SJSA1 (cell line): ENCODE measurements around the gene LRMDA. TPM values are rescaled to one million over a fixed set of nuclear protein-coding genes. Genes with fewer than 3 reads are reported as not detected.
"Not testable (repeated sequence)": the region's sequence is repeated elsewhere in the genome, so short reads cannot be mapped to it uniquely, and the experiment has no call there.

Experiments used
- DNase-seq, 2 experiments: peaks; one replicate each; pipeline ENCODE4 v3.0.0-alpha.2; 2015 to 2020; ENCODE audit warnings: low spot score in 2 of 2, low read depth in 1 of 2
- H3K27ac ChIP-seq: fragments of 250-450 bp; sonication (Bioruptor Pico); 2 replicates; pipeline ENCODE4 v1.5.1; 2020; ENCODE audit warnings: mild to moderate bottlenecking, moderate library complexity
- H3K27me3 ChIP-seq: fragments of 250-450 bp; sonication (Bioruptor Pico); replicated peaks from 2 replicates; pipeline ENCODE4 v1.5.1; 2020; ENCODE audit warnings: mild to moderate bottlenecking, moderate library complexity
- H3K36me3 ChIP-seq: fragments of 250-450 bp; sonication (Bioruptor Pico); 2 replicates; pipeline ENCODE4 v1.5.1; 2020; ENCODE audit warnings: mild to moderate bottlenecking
- H3K4me1 ChIP-seq: fragments of 250-450 bp; sonication (Bioruptor Pico); replicated peaks from 2 replicates; pipeline ENCODE4 v1.6.1; 2021; ENCODE audit warnings: mild to moderate bottlenecking
- H3K4me3 ChIP-seq: fragments of 250-450 bp; sonication (Bioruptor Pico); 2 replicates; pipeline ENCODE4 v1.5.1; 2020; ENCODE audit warnings: mild to moderate bottlenecking
- H3K9me3 ChIP-seq: fragments of 250-450 bp; sonication (Bioruptor Pico); replicated peaks from 2 replicates; pipeline ENCODE4 v1.5.1; 2020; ENCODE audit warnings: mild to moderate bottlenecking
- total RNA-seq: library from RNA; depleted of rRNA; stranded (reverse); fragments of >200 nt; shearing (Covaris generic); gene quantifications from 2 replicates; pipeline ENCODE4 v1.2.3, GENCODE V29; 2014

Gene LRMDA
- total RNA-seq, 1 experiment from 2014 or later, result not detected

DNA sequence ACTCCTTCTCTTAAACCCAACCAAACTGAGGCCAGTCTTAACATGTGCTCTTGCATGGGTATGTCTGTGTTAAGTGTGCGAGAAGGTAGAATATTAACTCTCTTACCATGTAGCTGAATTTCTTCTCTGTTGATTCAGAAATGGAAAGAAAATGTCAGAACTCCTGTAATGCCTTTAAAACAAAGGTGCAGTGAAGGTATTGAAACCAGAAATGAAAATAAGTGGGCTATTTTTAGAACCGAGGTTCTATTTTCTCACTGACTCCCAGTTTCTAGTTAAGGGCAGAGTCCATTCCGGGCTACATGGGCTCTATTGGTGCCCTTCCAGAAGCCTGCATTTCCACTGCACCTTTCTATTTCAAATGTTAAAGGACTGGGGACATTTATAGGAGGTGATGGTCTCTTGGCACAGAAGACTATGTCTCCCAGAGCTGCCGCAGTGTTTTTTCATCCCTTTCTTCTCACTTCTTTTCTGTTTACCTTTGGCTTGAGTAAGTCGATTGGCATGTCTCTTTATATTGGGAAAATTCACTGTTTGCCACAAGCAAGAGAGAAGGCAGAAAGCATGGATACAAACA lies 174.9 kb downstream of the LRMDA start:
- no peak overlapping the region for H3K4me3 ChIP-seq
- no peaks in the 10 kb centered on the region for H3K36me3 ChIP-seq
- no peak for DNase-seq
- 0 out of 2 replicates have a peak, but pooled peaks cover 8% of the 10 kb centered on the region for H3K27me3 ChIP-seq
- no peak overlapping the region for H3K27ac ChIP-seq
- no peaks in the 10 kb centered on the region for H3K9me3 ChIP-seq
- no peaks in the 10 kb centered on the region for H3K4me1 ChIP-seq

DNA sequence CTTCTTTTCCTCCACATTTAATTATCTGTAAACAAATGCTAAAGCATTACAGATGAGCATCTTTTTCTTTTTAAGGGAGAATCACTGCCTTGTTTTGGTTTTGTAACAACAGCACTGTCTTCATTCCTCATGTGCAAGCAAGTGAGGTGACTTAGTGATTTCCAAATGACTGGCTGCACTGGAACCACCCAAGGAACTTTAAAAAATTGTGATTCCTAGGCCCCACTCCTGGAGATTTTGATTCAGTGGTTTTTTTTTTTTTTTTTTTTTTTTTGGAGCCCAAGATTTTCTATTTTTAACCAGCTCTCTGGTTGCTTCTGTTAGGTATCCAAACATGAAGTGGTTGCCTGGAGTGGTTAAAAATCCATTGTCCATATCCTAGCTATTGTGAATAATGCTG lies 176.2 kb downstream of the LRMDA start:
- no peaks in the 10 kb centered on the region for H3K9me3 ChIP-seq
- no peak for DNase-seq
- H3K27me3 ChIP-seq, result 0 out of 2 replicates have a peak, but pooled peaks cover 5% of the 10 kb centered on the region
- H3K4me3 ChIP-seq, result no peak overlapping the region
- no peak overlapping the region for H3K27ac ChIP-seq
- H3K4me1 ChIP-seq, result no peaks in the 10 kb centered on the region
- no peaks in the 10 kb centered on the region for H3K36me3 ChIP-seq

DNA sequence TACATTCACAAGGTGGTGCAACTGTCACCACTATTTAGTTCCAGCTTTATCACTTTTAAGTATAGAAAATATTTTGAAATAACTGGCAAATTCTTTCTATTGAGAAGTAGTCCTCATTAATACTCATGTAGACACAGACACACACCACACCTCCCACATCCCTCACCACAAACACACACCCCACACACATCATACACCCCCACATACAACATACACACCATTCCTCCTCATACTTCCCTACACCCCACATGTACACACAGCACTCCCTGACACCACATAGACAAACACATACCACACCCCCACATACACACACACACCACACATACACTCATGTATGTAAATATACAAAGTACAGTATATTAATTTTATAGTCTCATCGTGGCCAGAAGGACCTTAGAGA lies 178.8 kb downstream of the LRMDA start:
- no peaks in the 10 kb centered on the region for H3K27me3 ChIP-seq
- no peak overlapping the region for H3K4me3 ChIP-seq
- H3K4me1 ChIP-seq, result no peaks in the 10 kb centered on the region
- H3K9me3 ChIP-seq, result no peaks in the 10 kb centered on the region
- H3K27ac ChIP-seq, result no peak overlapping the region
- no peaks in the 10 kb centered on the region for H3K36me3 ChIP-seq
- DNase-seq, result no peak

DNA sequence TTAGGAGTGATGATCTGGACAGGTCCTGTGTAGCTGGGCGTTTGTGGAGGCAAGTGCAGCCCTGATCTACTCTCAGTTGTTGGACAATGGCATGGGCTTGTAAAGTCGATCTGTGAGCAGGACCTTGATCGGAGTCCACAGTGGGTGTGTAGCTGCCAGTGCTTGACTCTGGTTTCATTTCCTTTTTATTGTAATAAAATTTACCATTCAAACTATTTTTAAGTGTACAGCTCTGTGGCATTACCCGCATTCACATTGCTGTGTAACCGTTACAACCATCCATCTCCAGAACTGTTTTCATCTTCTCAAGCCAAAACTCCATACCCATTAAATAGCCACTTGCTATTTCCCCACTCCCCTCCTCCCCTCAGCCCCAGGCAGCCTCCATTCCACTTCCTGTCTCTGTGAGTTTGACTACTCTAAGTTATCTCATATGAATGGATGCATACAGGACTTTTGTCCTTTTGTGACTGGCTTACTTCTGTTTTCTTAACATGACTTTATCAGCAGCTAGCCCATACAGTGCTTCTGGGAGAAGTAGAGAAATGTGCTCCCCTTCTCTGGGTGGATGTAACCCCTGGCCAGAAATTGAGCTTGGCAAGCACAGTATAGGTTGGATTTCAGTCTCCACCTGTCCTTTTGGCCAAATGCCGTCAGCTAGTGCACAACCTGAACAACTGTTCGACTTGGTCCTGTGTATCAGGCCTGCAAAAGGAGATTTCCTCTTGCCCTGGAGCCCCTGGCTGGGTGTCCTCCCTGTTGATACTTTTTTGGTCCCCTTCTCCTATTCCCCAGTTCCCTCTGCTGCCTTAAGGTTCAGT lies 180.0 kb downstream of the LRMDA start:
- Histone ChIP-seq H3K36me3 (no peaks in the 10 kb centered on the region), H3K27ac (no peak overlapping the region)
- no peak for DNase-seq

DNA sequence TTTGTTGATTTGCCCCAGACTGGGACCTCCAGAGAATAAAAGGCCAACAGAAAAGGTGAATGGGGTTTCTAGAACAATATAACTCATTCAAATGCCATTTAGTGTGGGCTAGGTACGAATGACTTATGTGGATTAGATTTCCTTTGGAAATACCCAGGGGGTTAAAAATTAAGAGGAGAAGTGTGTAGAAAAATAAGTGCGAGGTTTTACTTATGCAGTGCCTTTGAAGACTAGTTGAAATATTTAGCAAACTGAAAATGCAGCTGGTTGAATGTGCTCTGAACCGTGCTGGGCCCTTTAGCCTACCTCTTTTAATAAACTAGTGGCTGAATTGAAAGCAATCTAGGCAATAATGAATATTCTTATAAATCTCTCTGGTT lies 180.6 kb downstream of the LRMDA start:
- H3K9me3 ChIP-seq, result no peaks in the 10 kb centered on the region
- H3K27me3 ChIP-seq, result no peaks in the 10 kb centered on the region
- no peaks in the 10 kb centered on the region for H3K4me1 ChIP-seq
- DNase-seq, result no peak
- no peak overlapping the region for H3K4me3 ChIP-seq
- H3K36me3 ChIP-seq, result no peaks in the 10 kb centered on the region
- no peak overlapping the region for H3K27ac ChIP-seq

More for the DNA sequence above, 180.0 kb downstream of the LRMDA start:
- no peaks in the 10 kb centered on the region for H3K27me3 ChIP-seq
- H3K9me3 ChIP-seq, result no peaks in the 10 kb centered on the region
- H3K4me1 ChIP-seq, result no peaks in the 10 kb centered on the region
- H3K4me3 ChIP-seq, result no peak overlapping the region

DNA sequence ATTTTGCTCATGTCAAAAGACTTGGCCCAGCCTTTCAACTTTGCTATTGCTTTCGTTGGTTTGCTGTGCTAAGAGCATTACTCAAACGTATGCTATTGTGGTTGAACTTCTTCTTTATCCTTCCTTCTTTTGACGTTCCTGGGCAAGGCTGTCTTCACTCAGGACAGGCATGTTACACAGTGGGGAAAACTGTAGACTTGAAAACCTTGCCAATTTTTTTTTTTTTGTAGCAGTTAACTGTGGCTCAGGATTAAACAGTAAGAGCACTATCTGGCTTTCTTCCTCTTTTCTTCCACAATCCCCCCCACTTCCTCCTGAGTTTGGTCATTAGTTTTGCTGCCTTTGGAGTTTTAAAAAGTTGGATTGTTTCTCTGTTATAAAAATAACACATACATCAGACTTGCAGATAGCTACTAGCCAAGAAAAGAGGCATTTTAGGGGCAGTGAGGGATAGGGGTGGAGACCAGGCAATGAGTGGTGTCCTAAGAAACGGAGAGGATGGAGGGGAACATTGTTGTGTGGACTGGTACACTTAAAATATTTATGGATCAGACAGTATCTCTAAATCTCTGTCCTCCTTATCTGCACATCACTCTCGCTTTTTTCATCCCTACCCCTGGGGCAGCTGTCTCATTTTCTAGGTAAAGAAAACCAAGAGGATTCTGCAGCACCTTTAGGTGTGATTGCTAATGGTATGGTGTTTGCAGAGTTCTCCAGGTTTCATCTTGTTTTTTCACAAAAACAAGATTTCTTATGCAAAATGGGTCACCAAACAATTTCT lies 181.7 kb downstream of the LRMDA start:
- Histone ChIP-seq H3K9me3 (no peaks in the 10 kb centered on the region), H3K27me3 (no peaks in the 10 kb centered on the region), H3K27ac (no peak overlapping the region), H3K4me3 (no peak overlapping the region), H3K4me1 (no peaks in the 10 kb centered on the region), H3K36me3 (no peaks in the 10 kb centered on the region)
- DNase-seq, result no peak

DNA sequence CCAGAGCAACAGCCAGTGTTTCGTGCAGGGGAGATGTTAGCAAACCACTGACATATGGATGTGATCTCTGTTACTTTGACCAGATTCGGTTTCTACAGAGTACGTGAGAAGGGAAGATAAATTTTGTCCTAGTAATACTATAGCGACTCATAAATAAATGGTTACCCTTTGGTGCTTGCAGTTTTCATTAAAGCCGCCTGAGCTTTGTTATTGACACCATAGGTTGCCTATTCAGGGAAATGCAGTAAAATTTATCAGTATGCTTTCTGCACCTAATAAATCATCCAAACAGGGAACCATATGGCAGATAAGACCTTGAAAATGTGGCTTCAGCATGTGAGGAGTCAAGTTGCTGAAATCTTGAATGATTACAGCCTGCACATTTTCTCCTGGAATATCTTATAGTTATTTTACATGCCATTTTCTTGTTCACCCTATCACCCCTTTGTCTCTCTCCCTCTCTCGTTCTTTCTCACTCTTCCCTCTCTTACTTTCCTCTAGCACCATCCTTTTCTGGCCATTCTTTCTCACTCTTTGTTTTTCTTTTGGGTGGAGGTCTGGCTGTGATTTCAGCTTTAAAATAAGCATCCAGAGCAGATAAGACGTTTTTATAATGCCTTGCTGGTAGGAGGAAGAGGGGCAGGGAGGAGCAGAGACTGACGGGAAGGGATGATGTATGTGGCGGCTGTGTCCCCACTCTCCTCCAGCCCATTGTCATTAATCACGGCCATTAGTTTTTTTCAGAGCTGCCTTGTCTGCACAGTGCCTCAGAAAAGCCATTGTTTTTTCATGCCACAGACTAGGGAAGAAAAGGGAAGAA lies 182.5 kb downstream of the LRMDA start:
- H3K36me3 ChIP-seq, result no peaks in the 10 kb centered on the region
- no peaks in the 10 kb centered on the region for H3K4me1 ChIP-seq
- no peaks in the 10 kb centered on the region for H3K9me3 ChIP-seq
- H3K27ac ChIP-seq, result no peak overlapping the region
- H3K27me3 ChIP-seq, result no peaks in the 10 kb centered on the region
- no peak overlapping the region for H3K4me3 ChIP-seq
- DNase-seq, result no peak

DNA sequence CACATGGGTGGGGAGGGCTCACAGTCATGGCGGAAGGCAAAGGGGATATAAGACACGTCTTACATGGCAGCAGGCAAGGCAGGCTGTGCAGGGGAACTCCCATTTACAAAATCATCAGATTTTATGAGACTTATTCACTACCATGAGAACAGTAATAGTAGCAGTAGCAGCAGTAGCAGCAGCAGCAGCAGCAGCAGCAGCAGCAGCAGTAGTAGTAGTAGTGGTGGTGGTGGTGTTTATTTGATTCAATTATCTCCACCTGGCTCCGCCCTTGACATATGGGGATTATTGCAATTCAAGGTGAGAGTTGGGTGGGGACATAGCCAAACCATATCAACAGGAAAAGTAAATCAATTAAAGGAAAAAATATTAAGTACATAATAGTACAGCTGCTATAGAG lies 184.7 kb downstream of the LRMDA start:
- Histone ChIP-seq H3K4me3 (no peak overlapping the region), H3K27ac (no peak overlapping the region), H3K27me3 (no peaks in the 10 kb centered on the region), H3K36me3 (no peaks in the 10 kb centered on the region), H3K9me3 (no peaks in the 10 kb centered on the region), H3K4me1 (no peaks in the 10 kb centered on the region)
- DNase-seq, result no peak

DNA sequence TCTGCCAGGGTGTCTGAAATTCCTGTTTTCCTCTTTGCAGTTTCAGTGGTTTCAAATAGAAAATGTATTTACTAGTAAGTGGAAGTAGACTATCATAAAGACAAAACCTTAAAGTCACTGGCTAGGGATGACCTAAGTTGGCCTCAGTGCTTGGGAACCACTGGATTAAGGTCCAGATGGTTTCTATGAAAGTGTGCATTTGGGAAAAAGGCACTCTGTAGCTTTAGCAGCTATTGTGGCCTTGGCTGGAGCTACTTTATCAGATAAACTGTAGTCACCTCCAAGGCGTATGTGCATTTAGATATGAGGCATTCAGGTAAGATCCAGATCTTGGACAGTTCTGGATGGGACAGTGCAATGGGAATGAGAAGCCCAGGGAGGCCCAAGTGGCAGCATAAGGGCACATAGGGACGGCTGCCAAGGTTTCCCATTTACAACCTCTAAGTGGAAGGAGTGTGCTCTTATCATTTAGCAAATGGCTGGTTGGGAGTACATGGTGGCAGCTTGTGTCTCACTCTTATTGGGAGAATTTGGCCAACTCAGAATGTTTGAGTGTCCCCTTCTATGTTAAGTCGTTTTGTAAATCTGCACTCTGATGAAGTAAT lies 185.6 kb downstream of the LRMDA start:
- Histone ChIP-seq H3K4me1 (no peaks in the 10 kb centered on the region), H3K9me3 (no peaks in the 10 kb centered on the region), H3K36me3 (no peaks in the 10 kb centered on the region), H3K4me3 (no peak overlapping the region), H3K27ac (no peak overlapping the region), H3K27me3 (no peaks in the 10 kb centered on the region)
- no peak for DNase-seq

DNA sequence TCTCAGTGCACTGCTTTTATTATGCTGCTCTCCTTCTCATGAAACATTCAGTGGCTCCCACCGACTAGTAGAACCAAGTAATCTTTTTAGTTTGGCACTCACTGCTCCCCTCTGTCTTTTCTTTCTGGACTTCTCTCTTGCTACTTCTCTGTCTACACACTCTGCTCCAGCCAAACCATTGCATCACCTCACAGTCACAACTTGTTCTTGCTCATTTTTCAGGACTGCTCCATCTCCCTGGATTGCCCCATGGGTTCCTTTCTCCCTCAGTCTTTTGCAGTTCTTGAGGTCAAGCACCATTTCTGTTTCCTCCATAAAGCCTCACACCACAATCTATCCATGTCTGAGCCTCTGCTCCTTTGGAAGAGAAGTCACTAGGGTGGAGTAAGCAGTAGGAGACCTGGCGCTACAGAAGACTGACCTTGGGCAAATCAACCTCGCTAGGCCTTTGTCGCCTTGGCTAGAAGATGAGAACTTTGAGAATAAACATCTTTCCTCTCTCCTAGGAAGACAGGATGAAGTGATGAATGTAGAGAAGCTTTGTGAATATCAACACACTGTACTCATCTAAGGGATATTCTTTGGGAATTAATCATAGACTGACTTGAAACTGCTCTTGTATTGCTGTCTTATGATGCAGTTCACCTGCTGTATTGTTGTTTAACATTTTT lies 186.2 kb downstream of the LRMDA start:
- Histone ChIP-seq H3K9me3 (no peaks in the 10 kb centered on the region), H3K27me3 (no peaks in the 10 kb centered on the region), H3K4me3 (no peak overlapping the region), H3K36me3 (no peaks in the 10 kb centered on the region), H3K4me1 (no peaks in the 10 kb centered on the region), H3K27ac (no peak overlapping the region)
- DNase-seq, result no peak

DNA sequence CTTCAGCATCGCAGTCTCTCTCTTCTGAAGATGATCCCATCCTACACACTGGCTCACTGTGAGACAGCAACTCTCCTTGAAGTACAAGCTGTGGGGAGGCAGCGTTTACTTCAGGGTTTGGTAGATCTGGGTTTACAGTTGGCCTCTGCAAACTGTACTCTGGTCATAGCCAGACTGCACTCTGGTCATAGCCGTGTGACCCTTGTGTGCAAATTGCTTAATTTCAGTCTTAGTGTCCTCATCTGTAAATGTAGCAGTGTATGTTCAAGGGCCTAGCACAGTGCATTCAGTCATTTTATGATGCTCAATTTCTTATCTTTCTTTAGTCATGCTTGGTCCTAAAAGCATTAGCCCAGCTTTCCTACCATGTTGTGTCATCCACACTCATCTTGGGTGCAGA lies 188.2 kb downstream of the LRMDA start:
- DNase-seq, result no peak
- Histone ChIP-seq H3K4me3 (no peak overlapping the region), H3K9me3 (no peaks in the 10 kb centered on the region), H3K4me1 (no peaks in the 10 kb centered on the region), H3K36me3 (no peaks in the 10 kb centered on the region), H3K27me3 (0 out of 2 replicates have a peak, but pooled peaks cover 4% of the 10 kb centered on the region), H3K27ac (no peak overlapping the region)

DNA sequence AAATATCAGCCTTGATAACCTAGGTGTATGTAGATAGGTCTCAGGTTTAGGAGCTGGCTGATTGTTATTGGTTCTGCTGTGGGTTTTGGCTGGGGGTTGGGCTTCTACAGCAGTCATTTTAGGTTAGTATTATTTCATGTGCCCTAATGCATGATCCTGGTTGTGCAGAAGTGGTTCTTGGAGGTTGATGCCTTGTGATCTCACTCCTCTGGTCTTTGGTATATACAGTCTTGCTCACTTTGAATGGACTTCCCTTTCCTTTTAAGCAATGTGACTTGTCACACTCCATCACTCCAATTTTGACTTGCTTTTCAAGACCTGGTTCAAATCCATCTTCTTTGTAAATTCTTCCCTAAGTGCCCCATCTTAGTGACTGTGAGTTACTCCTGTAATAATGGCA lies 188.9 kb downstream of the LRMDA start:
- no peaks in the 10 kb centered on the region for H3K36me3 ChIP-seq
- H3K4me3 ChIP-seq, result no peak overlapping the region
- H3K9me3 ChIP-seq, result no peaks in the 10 kb centered on the region
- no peak for DNase-seq
- H3K4me1 ChIP-seq, result no peaks in the 10 kb centered on the region
- H3K27me3 ChIP-seq, result peaks cover 4% of the 10 kb centered on the region; the same call in 1 of the 2 replicates
- no peak overlapping the region for H3K27ac ChIP-seq

DNA sequence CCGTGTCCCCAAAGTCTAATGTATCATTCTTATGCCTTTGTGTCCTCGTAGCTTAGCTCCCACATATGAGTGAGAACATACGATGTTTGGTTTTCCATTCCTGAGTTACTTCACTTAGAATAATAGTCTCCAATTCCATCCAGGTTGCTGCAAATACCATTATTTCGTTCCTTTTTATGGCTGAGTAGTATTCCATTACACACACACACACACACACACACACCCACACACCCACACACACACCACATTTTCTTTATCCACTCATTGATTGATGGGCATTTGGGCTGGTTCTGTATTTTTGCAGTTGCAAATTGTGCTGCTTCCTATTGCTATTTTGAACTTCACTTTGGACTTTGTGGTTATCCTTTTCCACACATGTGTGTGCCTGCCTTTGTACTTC lies 189.6 kb downstream of the LRMDA start:
- H3K9me3 ChIP-seq, H3K4me1 ChIP-seq, H3K27ac ChIP-seq, DNase-seq, H3K4me3 ChIP-seq, H3K27me3 ChIP-seq, H3K36me3 ChIP-seq: not testable (repeated sequence)
